ENCODE data around the gene BEND6. TPM values are rescaled to one million over a fixed set of nuclear protein-coding genes. Genes with fewer than 3 reads are reported as not detected.

The BEND6 gene
- total RNA-seq, 1 experiment from 2014 or later, result 0.58 TPM

GRCh38 chr6:57075092-57075491, 120.2 kb downstream of the BEND6 start:
- intact Hi-C loops (cut with micrococcal nuclease), result no loop called here
- no TSS peak for BruUV-seq (replicated peaks)
- CTCF ChIA-PET, result no interaction called here
- Histone ChIP-seq H3K79me2 (ENCODE audit: low read length) (no peaks in the 10 kb centered on the region), H3K9ac (ENCODE audit: low read length) (no peak overlapping the region), H2AFZ (ENCODE audit: low read length) (no peak overlapping the region), H3K4me3 (ENCODE audit: low read length) (no peak overlapping the region), H3K9me3 (ENCODE audit: low read length) (no peaks in the 10 kb centered on the region), H3K9me2 (replicated peaks; ENCODE audit: low read length) (no peaks in the 10 kb centered on the region), H4K20me1 (ENCODE audit: low read length) (no peaks in the 10 kb centered on the region), H3K36me3 (ENCODE audit: low read depth, low read length) (no peaks in the 10 kb centered on the region), H3K27ac (ENCODE audit: low read length) (no peak overlapping the region), H3K4me2 (ENCODE audit: low read length) (no peak overlapping the region), H3K4me1 (ENCODE audit: insufficient read depth, low read length) (no peaks in the 10 kb centered on the region), H3F3A (ENCODE audit: low read length, unreplicated experiment) (no peaks in the 10 kb centered on the region), H3K27me3 (ENCODE audit: low read length) (no peaks in the 10 kb centered on the region)
- peak; percentile 22 for DNase-seq
- no peak for TF ChIP-seq EZH2phosphoT487 (IDR thresholded peaks at IDR 0.05; ENCODE audit: borderline replicate concordance, low read length)
- TF ChIP-seq, protein P1, sequence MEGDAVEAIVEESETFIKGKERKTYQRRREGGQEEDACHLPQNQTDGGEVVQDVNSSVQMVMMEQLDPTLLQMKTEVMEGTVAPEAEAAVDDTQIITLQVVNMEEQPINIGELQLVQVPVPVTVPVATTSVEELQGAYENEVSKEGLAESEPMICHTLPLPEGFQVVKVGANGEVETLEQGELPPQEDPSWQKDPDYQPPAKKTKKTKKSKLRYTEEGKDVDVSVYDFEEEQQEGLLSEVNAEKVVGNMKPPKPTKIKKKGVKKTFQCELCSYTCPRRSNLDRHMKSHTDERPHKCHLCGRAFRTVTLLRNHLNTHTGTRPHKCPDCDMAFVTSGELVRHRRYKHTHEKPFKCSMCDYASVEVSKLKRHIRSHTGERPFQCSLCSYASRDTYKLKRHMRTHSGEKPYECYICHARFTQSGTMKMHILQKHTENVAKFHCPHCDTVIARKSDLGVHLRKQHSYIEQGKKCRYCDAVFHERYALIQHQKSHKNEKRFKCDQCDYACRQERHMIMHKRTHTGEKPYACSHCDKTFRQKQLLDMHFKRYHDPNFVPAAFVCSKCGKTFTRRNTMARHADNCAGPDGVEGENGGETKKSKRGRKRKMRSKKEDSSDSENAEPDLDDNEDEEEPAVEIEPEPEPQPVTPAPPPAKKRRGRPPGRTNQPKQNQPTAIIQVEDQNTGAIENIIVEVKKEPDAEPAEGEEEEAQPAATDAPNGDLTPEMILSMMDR (conservative IDR thresholded peaks at IDR 0.05; ENCODE audit: low read depth, low read length), result peak; percentile 24; the same call in 1 of the 2 replicates
- TF ChIP-seq EZH2 (IDR thresholded peaks at IDR 0.05; ENCODE audit: low read length, unreplicated experiment), result no peak
- POLR2A ChIA-PET (ENCODE audit: unreplicated experiment), result no interaction called here
- ATAC-seq, result no peak

Other genes with a start within 250 kb of the BEND6 start
- gene KIAA1586, start 91.6 kb downstream of the BEND6 start, total RNA-seq (2014; rRNA removed), result 6.0 and 7.4 TPM in 2 replicates
- gene ZNF451, start 135.1 kb downstream of the BEND6 start, total RNA-seq (2014; rRNA removed), result 32.5 and 34.5 TPM in 2 replicates
- gene BAG2, start 217.2 kb downstream of the BEND6 start, total RNA-seq (2014; rRNA removed), result 8.9 and 10.4 TPM in 2 replicates